Gastroesophageal sphincter (tissue), 4 donors: ENCODE data around the gene TEX22. TPM values are rescaled to one million over a fixed set of nuclear protein-coding genes. Genes with fewer than 3 reads are reported as not detected.

Experiments used
- ATAC-seq: fragments of 150-250 bp; one replicate; pipeline ENCODE4 v1.9.1; 2016; ENCODE audit warnings: mild to moderate bottlenecking, moderate library complexity
- H3K27ac ChIP-seq, 4 donors: fragments of 200-600 bp; sonication (generic) in 3 of 4; 1 replicate in 3 of 4; 2 replicates in 1 of 4; pipeline ENCODE4 v1.5.1; 2016 to 2019
- H3K27me3 ChIP-seq: fragments of 200-600 bp; sonication (generic); one replicate; pipeline ENCODE4 v1.5.1; 2019
- H3K36me3 ChIP-seq, 2 donors: fragments of 200-600 bp; sonication (generic); one replicate each; pipeline ENCODE4 v1.5.1; 2019; ENCODE audit warnings: control low read depth in 1 of 2
- H3K4me1 ChIP-seq, 3 donors: fragments of 200-600 bp; sonication (generic); 1 replicate in 2 of 3; 2 replicates in 1 of 3; pipeline ENCODE4 v1.5.1; 2016 to 2019; ENCODE audit warnings: control low read depth in 2 of 3
- H3K4me3 ChIP-seq, 2 donors: fragments of 200-600 bp; sonication (generic); one replicate each; pipeline ENCODE4 v1.5.1; 2019; ENCODE audit warnings: mild to moderate bottlenecking in 1 of 2, moderate library complexity in 1 of 2
- H3K9me3 ChIP-seq, 3 donors: fragments of 200-600 bp; sonication (generic); one replicate each; pipeline ENCODE4 v1.5.1; 2017 to 2019; ENCODE audit warnings: control low read depth in 2 of 3
- CTCF ChIP-seq, 4 experiments: fragments of 200-600 bp in 2 of 4; fragments of 450-650 bp in 2 of 4; sonication (generic) in 1 of 4; IDR thresholded peaks; one replicate each; pipeline ENCODE4 v1.5.1; 2017 to 2019; ENCODE audit warnings: antibody characterized with exemption in 4 of 4, mild to moderate bottlenecking in 2 of 4, moderate library complexity in 2 of 4
- EP300 ChIP-seq: sonication (generic); formaldehyde crosslinking; IDR thresholded peaks from one replicate; pipeline ENCODE4 v1.6.1; 2017; ENCODE audit warnings: antibody characterized with exemption, mild to moderate bottlenecking
- POLR2A ChIP-seq, 2 donors: fragments of 450-650 bp; IDR thresholded peaks; one replicate each; pipeline ENCODE4 v1.6.1; 2017; ENCODE audit warnings: antibody characterized with exemption in 2 of 2, mild to moderate bottlenecking in 2 of 2, moderate library complexity in 1 of 2
- POLR2AphosphoS5 ChIP-seq: sonication (generic); formaldehyde crosslinking; IDR thresholded peaks from one replicate; pipeline ENCODE4 v1.6.1; 2017; ENCODE audit warnings: antibody characterized with exemption
- WGBS, 2 donors: methylation state at CpG; one replicate each; pipeline ENCODE4 v1.1.5; 2018; ENCODE audit warnings: low coverage in 1 of 2; 5-methylcytosine and 5-hydroxymethylcytosine counted together
- total RNA-seq, 4 donors: library from RNA; depleted of rRNA; stranded (reverse); fragments of >200 nt; gene quantifications; one replicate each; pipeline ENCODE4 v1.1.0, GENCODE V29; 2016

Gene TEX22
- total RNA-seq, 4 donors from 2014 or later: 0.42 TPM; not detected in 3

DNA sequence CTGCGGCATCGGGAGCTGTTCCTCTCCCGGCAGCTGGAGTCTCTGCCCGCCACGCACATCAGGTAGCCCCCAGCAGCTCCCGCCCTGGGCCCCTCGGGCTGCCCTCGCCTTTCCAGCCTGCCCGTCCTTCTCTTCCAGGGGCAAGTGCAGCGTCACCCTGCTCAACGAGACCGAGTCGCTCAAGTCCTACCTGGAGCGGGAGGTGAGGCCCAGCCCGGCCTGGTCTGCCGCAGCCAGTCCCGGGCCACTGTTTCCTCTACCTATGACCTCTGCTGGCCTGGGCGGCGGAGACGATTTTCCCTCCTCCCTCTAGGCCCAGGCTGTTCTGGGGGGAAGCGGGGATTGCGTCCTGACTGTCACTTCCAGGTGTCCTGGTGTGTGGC is 51.8 kb downstream of the TEX22 start:
- peaks cover 0 to 81% of the 10 kb centered on the region in 2 donors for H3K36me3 ChIP-seq
- peaks cover 0 to 26% (median 11%) of the 10 kb centered on the region in 3 donors for H3K4me1 ChIP-seq
- H3K4me3 ChIP-seq: no peak overlapping the region
- no peaks in the 10 kb centered on the region for H3K27me3 ChIP-seq
- no CpG with 5 or more reads among the region's 22 CpGs for WGBS, 2 donors
- no peak for ATAC-seq
- H3K27ac ChIP-seq: no peak overlapping the region
- H3K9me3 ChIP-seq: no peaks in the 10 kb centered on the region
- TF ChIP-seq CTCF (IDR thresholded peaks at IDR 0.05): no peak
- no peak for TF ChIP-seq POLR2AphosphoS5
- TF ChIP-seq EP300: no peak
- TF ChIP-seq POLR2A (IDR thresholded peaks at IDR 0.05): no peak

DNA sequence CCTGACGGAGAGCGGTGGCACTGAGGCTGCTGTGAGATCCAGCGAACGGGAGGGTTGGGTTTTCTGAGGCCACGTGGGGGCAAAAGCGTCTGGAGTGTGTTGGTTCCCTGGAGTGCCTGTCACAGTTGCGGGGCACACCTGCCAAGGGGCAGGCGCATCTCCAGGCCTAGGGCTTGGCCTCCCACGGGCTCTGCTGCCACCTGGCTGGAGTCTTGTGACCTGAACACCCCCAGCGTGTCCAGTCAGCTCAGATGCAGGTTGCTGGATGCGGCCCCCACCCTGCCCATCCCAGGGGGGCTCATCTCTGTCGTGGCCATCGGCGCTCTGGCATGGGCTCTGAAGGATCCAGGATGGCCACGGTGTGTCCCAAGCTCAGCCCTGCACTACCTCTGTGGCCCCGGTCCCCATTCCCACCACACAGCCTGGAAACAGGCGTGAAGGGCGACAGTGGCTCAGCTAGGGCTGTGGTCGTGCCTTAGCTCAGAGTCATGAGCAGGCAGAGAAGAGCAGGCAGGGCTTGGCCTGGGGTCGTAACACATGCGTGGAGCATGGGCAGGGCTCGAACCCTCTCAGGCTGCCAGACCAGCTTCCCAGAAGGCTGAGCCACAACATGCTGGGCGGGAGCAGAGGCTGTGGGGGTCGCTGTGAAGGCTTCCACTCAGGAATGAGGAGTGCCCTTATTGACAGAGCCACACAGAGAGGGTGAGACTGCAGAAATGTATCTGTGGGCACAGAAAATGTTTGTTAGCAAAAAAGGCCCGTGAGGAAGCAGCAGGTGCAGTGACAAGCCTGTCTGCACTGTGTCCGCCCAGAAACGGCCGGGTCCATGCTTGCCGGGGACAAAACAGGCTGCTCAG is 52.8 kb downstream of the TEX22 start:
- 70 to 83% methylated on average over 1 to 6 of the region's 29 CpGs for WGBS, 2 donors
- no peaks in the 10 kb centered on the region for H3K27me3 ChIP-seq
- H3K4me3 ChIP-seq: no peak overlapping the region
- H3K4me1 ChIP-seq: peaks cover 0 to 26% (median 11%) of the 10 kb centered on the region in 3 donors
- ATAC-seq: no peak
- H3K27ac ChIP-seq: no peak overlapping the region
- TF ChIP-seq POLR2AphosphoS5 (no peak), EP300 (no peak), CTCF (IDR thresholded peaks at IDR 0.05) (no peak), POLR2A (IDR thresholded peaks at IDR 0.05) (no peak)
- H3K9me3 ChIP-seq: no peaks in the 10 kb centered on the region
- peaks cover 0 to 81% of the 10 kb centered on the region in 2 donors for H3K36me3 ChIP-seq

DNA sequence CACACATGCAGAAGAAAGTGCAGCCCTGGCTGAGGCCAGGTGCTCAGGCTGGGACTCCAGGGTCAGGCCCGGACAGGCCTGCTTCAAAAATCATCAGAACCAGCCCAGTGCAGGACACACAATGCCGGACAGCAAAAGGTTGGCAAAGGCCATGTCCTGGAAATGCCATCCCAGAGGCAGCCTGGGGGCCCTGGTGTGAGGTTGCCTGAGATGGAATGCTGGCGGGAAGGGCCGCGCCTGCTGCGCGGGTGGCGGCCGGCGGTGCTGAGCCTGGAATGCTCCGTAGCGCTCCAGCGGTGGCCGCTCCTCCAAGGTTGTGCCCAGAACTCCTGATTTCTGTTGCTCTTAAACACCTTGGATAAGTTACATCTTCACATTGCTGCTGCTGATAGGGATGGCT is 54.6 kb downstream of the TEX22 start:
- no peak overlapping the region for H3K4me3 ChIP-seq
- H3K4me1 ChIP-seq: peaks cover 0 to 21% (median 11%) of the 10 kb centered on the region in 3 donors
- no peak for ATAC-seq
- no peaks in the 10 kb centered on the region for H3K9me3 ChIP-seq
- no peak overlapping the region for H3K27ac ChIP-seq
- no peaks in the 10 kb centered on the region for H3K27me3 ChIP-seq
- TF ChIP-seq CTCF (IDR thresholded peaks at IDR 0.05) (no peak), EP300 (no peak), POLR2AphosphoS5 (no peak), POLR2A (IDR thresholded peaks at IDR 0.05) (no peak)
- whole genome bisulfite sequencing, 2 donors: 30 to 91% methylated on average over 2 to 12 of the region's 14 CpGs
- H3K36me3 ChIP-seq: peaks cover 0 to 88% of the 10 kb centered on the region in 2 donors

GRCh38 chr14:105453847-105454246 is 55.5 kb downstream of the TEX22 start:
- TF ChIP-seq POLR2A (IDR thresholded peaks at IDR 0.05) (no peak), POLR2AphosphoS5 (no peak), EP300 (no peak), CTCF (IDR thresholded peaks at IDR 0.05) (no peak)
- H3K4me3 ChIP-seq: no peak overlapping the region
- WGBS, 2 donors: 88% methylated on average over 12 of the region's 14 CpGs; no CpG with 5 or more reads in 1 of the 2 donors
- no peaks in the 10 kb centered on the region for H3K9me3 ChIP-seq
- peaks cover 0 to 12% (median 4%) of the 10 kb centered on the region in 3 donors for H3K4me1 ChIP-seq
- H3K36me3 ChIP-seq: peaks cover 0 to 97% of the 10 kb centered on the region in 2 donors
- no peaks in the 10 kb centered on the region for H3K27me3 ChIP-seq
- H3K27ac ChIP-seq: no peak overlapping the region
- no peak for ATAC-seq
